ENCODE results near the gene UPK3A. TPM values are rescaled to one million over a fixed set of nuclear protein-coding genes. Genes with fewer than 3 reads are reported as not detected.

Gene UPK3A
- total RNA-seq, 4 donors from 2014 or later, result not detected

DNA sequence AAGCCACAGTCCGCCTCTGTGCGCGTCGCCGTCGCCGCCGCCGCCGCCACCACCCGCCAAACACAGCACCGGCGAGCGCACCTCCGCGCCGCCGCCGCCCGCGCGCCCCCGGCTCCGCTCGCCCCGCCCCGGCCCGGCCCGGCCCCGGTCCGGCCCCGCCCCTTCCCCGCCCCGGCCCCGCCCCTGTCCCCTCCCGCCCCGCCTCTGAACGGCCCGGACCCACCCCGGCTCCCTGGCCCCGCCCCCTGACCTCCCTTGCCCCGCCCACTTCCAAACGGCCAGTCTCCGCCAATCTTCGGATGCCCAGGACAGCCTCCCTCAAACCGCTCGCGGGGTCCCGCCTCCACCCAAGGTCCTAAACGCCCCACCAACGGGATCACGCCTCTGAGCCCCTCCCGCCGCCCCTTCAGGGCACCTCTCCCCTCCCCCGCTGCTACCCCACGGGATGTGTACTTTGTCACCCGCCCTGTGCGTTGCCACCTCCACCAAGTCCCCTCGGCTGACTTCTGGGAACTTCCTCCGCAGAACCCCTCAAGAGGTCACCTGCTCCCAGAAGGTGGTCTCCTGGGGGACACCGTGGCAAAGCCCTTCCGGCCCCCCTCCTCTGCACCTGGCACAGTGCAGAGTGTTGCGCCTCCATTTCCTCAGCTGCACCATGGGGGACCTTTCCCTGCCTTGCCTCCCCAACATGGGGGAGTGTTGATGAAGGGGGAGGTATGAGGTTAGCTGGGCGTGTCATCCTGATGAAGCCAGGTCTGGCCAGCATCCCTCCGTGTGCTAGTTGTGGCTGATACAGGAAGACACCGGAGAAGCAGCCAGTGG, 43.7 kb upstream of the UPK3A start, which contains the start of gene KIAA0930:
Gene KIAA0930, minus strand, starts transcription at position 85 of the 822 bp plus-strand sequence. CDS start 191 bp downstream, outside the sequence.
- peak; percentile 75 for ATAC-seq
- peak within 1 kb of the TSS; percentile 55 to 78 for H3K4me3 ChIP-seq
- peak within 1 kb of the TSS; percentile 7 to 87 (median 79) for H3K27ac ChIP-seq
- no peaks in the 10 kb centered on the region for H3K9me3 ChIP-seq
- no peak for TF ChIP-seq POLR2AphosphoS5 (IDR thresholded peaks at IDR 0.05)
- peaks cover 0 to 27% of the 10 kb centered on the region in 2 donors for H3K36me3 ChIP-seq
- H3K27me3 ChIP-seq, result no peaks in the 10 kb centered on the region
- H3K4me1 ChIP-seq, result peaks cover 0 to 46% (median 14%) of the 10 kb centered on the region in 3 donors
- WGBS, 2 donors (ENCODE audit: low coverage in 1 of 2), result 15 to 52% methylated on average over 3 to 4 of the region's 66 CpGs

DNA sequence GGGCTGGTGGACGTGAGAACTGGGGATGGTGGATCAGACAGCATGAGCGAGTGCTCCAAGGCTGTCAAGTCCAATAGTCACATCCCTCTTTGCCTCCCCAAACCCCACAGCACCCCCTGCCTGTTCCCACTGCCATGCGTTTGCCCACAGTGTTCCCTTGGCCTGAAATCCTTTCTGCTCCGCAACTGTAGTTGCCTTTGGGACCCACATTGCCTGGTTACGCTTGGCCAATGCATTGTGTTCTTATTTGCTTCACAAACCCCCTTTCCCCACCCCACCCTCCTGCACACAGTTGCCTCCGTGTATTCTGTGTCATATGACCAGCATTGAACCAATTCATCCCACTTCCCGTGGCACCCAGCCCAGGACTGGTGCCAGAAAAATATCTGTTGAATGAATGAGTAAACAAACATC, 42.0 kb upstream of the UPK3A start:
- no peak for ATAC-seq
- 52 to 71% methylated on average over 1 to 4 of the region's 7 CpGs for WGBS, 2 donors (ENCODE audit: low coverage in 1 of 2)
- H3K4me3 ChIP-seq, result no peak overlapping the region
- no peak overlapping the region for H3K27ac ChIP-seq
- H3K9me3 ChIP-seq, result no peaks in the 10 kb centered on the region
- no peaks in the 10 kb centered on the region for H3K27me3 ChIP-seq
- H3K36me3 ChIP-seq, result peaks cover 0 to 12% of the 10 kb centered on the region in 2 donors
- peaks cover 0 to 46% (median 14%) of the 10 kb centered on the region in 3 donors for H3K4me1 ChIP-seq
- no peak for TF ChIP-seq POLR2AphosphoS5 (IDR thresholded peaks at IDR 0.05)
- TF ChIP-seq, protein P1, sequence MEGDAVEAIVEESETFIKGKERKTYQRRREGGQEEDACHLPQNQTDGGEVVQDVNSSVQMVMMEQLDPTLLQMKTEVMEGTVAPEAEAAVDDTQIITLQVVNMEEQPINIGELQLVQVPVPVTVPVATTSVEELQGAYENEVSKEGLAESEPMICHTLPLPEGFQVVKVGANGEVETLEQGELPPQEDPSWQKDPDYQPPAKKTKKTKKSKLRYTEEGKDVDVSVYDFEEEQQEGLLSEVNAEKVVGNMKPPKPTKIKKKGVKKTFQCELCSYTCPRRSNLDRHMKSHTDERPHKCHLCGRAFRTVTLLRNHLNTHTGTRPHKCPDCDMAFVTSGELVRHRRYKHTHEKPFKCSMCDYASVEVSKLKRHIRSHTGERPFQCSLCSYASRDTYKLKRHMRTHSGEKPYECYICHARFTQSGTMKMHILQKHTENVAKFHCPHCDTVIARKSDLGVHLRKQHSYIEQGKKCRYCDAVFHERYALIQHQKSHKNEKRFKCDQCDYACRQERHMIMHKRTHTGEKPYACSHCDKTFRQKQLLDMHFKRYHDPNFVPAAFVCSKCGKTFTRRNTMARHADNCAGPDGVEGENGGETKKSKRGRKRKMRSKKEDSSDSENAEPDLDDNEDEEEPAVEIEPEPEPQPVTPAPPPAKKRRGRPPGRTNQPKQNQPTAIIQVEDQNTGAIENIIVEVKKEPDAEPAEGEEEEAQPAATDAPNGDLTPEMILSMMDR (IDR thresholded peaks at IDR 0.05), result peak in 1 of 4 experiments; percentile 19

DNA sequence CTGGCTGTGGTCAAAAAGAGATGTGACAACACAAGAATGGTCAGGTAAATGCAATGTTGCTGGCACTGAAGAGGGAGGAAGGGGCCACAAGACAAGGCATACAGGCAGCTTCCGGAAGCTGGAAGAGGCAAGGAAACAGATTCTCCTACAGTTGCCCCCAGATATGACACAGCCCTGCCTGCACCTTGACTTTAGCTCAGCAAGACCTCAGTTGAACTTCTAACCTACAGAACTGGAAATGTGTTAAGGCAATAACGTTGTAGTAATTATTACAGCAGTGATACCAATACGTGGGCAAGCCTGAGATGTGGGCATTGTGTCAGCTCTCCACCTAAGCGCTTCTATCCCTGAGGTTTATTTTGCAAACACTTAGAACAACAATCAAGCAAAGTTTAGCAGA, 39.8 kb upstream of the UPK3A start:
- no peak overlapping the region for H3K4me3 ChIP-seq
- no peaks in the 10 kb centered on the region for H3K36me3 ChIP-seq
- no peak overlapping the region for H3K27ac ChIP-seq
- H3K27me3 ChIP-seq, result no peaks in the 10 kb centered on the region
- H3K4me1 ChIP-seq, result peaks cover 0 to 27% (median 4%) of the 10 kb centered on the region in 3 donors
- H3K9me3 ChIP-seq, result no peaks in the 10 kb centered on the region
- TF ChIP-seq POLR2AphosphoS5 (IDR thresholded peaks at IDR 0.05) (no peak), POLR2A (IDR thresholded peaks at IDR 0.05) (no peak), EP300 (IDR thresholded peaks at IDR 0.05) (no peak)
- TF ChIP-seq, protein P1 (IDR thresholded peaks at IDR 0.05), result no peak
- no peak for ATAC-seq
- 77 to 80% methylated on average over 3 to 4 of the region's 4 CpGs for WGBS, 2 donors (ENCODE audit: low coverage in 1 of 2)

DNA sequence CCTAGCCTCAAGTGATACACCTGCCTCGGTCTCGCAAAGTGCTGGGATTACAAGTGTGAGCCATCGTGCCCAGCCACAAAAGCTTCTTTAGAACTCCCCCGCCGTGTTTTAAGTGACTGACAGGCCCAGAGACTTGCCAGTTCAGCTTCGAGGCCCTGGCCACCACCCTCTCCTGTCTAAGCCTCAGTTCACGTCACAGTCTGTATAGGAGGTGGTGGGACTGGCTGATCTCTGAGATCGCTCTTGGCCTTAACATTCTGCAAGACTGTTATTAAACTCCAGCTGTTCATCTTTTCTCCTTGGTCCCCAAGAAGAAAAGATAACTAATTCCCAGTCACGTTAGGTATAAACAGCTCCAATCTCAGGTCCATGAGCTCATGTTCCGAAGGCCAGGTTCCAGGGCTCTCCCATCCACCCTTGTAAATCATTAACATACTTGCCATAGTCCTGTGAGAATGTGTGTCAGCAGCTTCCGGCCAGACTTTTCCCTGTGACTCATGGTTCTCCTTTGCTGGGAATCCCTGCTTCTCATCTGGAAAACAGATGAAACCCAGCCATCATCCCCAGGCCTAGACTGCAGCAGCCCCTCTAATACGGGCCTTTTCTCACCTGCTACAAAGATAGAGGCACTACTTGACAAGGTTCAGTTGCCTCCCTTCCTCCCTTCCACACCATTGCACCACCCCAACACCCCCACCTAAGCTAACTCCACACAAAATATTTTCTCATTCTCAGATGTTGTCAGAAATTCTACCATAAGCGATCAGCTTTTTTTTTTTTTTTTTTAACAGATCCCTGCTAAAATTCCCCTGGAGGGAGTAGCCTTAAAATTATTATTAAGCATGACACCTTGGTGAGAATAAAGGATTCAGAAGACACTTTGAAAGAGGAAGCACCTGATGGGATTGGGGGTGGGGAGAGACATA, 38.4 kb upstream of the UPK3A start:
- H3K9me3 ChIP-seq, result no peaks in the 10 kb centered on the region
- 48 to 63% methylated on average over 6 to 10 of the region's 13 CpGs for WGBS, 2 donors (ENCODE audit: low coverage in 1 of 2)
- peak; percentile 86 for ATAC-seq

DNA sequence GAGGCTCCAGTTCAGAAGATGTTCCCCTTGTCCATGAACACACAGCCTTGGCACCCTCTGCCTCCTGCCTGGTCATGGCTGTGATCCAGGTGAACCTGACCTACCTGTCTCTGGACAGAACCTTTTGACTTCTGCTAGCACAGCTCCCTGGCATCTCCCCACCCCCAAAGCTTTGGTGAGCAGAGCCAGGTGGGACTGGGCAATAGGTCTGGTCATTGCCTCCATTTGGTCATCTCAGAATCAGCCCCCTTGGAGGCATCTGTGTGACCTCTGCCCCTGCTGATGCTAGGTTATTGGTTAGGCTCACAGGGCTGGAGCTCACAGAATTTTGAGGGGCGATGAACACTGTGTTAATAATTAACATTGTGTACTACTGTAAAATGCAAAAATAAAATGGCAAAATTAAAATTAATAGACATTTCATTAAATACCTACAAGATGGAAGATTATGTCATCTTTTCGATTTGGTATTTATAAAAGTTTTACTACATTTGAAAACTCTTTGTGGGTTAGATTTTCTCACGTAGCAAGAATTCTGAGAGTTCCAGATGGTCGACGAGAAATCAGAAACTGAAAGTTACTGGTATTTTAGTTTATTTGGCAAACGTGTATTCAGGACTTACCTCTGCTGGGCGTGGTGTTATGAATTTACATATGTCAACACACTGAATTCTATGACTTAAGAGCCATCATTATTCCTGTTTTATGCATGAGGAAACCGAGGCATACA, 35.8 kb upstream of the UPK3A start:
- 74 to 84% methylated on average over 6 to 8 of the region's 8 CpGs for WGBS, 2 donors (ENCODE audit: low coverage in 1 of 2)
- no peaks in the 10 kb centered on the region for H3K27me3 ChIP-seq
- H3K4me3 ChIP-seq, result no peak overlapping the region
- no peaks in the 10 kb centered on the region for H3K36me3 ChIP-seq
- H3K9me3 ChIP-seq, result no peaks in the 10 kb centered on the region
- ATAC-seq, result no peak
- TF ChIP-seq POLR2A (IDR thresholded peaks at IDR 0.05) (no peak), EP300 (IDR thresholded peaks at IDR 0.05) (no peak)
- H3K27ac ChIP-seq, result no peak overlapping the region
- peaks cover 0 to 14% (median 0%) of the 10 kb centered on the region in 3 donors for H3K4me1 ChIP-seq

More for the DNA sequence above, 38.4 kb upstream of the UPK3A start:
- Histone ChIP-seq H3K4me1 (peaks cover 0 to 17% (median under 1%) of the 10 kb centered on the region in 3 donors), H3K4me3 (no peak overlapping the region), H3K27me3 (no peaks in the 10 kb centered on the region), H3K27ac (peak overlapping the region in 3 of 4 donors; percentile 73 to 86 (median 76)), H3K36me3 (no peaks in the 10 kb centered on the region)
- TF ChIP-seq POLR2A (IDR thresholded peaks at IDR 0.05) (no peak), POLR2AphosphoS5 (IDR thresholded peaks at IDR 0.05) (peak; percentile 92)

Data from gastroesophageal sphincter (tissue), 4 donors.